K562 treated with DMSO at 1 percent for 4 hours (cell line): ENCODE results near the gene RBP2. TPM values are rescaled to one million over a fixed set of nuclear protein-coding genes. Genes with fewer than 3 reads are reported as not detected.

Source experiments
- total RNA-seq: library from RNA; unstranded; fragments of 300-600 nt; gene quantifications from 2 replicates; pipeline ENCODE4 v1.2.3, GENCODE V29; 2022; ENCODE audit not compliant: insufficient read depth

RBP2 gene
- total RNA-seq = not detected in 2 replicates

GRCh38 chr3:139476348-139476747 lies at the start of gene RBP2:
RBP2 (minus strand) TSS chr3:139476516; CDS start chr3:139476459, 57 bp downstream.

Other genes with a start within 250 kb of the RBP2 start
- 48.4 and 50.1 TPM in 2 replicates for gene MRPS22, start 132.5 kb downstream of the RBP2 start, total RNA-seq
- 104 and 114 TPM in 2 replicates for gene COPB2, start 86.9 kb downstream of the RBP2 start, total RNA-seq
- gene RBP1, start 63.2 kb upstream of the RBP2 start, total RNA-seq = not detected in 2 replicates
- 3.4 and 7.9 TPM in 2 replicates for gene NMNAT3, start 201.5 kb upstream of the RBP2 start, total RNA-seq